Measurements from ENCODE around the gene VAPB. TPM values are rescaled to one million over a fixed set of nuclear protein-coding genes. Genes with fewer than 3 reads are reported as not detected.

The VAPB gene
- total and polyA plus RNA-seq, 2 of the 4 experiments (the other 2 are of a cell fraction), result 9.1 to 26.0 TPM

DNA sequence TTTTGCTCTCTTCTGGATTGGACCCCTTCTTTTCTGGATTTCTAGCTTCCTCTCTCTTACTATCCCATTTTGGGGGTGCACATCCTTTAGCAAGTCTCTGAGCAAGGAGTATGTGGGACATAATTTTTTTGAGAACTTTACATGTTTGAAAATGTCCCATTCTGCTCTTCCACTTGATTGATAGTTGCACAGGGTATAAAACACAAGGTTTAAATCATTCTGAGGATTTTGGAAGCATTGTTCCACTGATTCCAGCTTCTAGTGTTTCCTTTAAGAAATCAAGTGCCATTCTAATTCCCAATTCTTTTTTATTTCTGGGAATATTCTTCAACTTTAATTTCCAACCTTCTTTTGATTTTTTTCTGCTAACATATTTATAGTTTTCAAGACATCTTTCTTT is 65.4 kb downstream of the VAPB start:
- Histone ChIP-seq H2BK20ac (ENCODE audit: low read depth, low read length) (no peak overlapping the region), H3K4me2 (ENCODE audit: low read depth, low read length) (no peak overlapping the region), H3K36me3 (ENCODE audit: control insufficient read depth, insufficient read depth, low read length) (peaks cover 4% of the 10 kb centered on the region), H2AFZ (replicated peaks; ENCODE audit: low read length, poor library complexity) (no peak overlapping the region), H4K20me1 (ENCODE audit: insufficient read depth, low read length) (0 out of 2 replicates have a peak, but pooled peaks cover 3% of the 10 kb centered on the region), H2AK9ac (replicated peaks; ENCODE audit: low read depth, low read length, poor library complexity) (no peak overlapping the region), H3K9ac (ENCODE audit: low read depth, low read length) (no peak overlapping the region), H3K23ac (ENCODE audit: low read depth, low read length) (no peak overlapping the region), H3K27ac (ENCODE audit: insufficient read depth, low read length) (no peak overlapping the region), H4K8ac (ENCODE audit: low read depth in 2 of 2, low read length in 2 of 2) (no peak overlapping the region), H3K4ac (ENCODE audit: low read depth, low read length) (no peak overlapping the region), H4K5ac (ENCODE audit: low read depth, low read length) (no peak overlapping the region), H2AK5ac (ENCODE audit: low read depth, low read length) (no peak overlapping the region), H3K18ac (ENCODE audit: low read depth, low read length) (no peak overlapping the region), H3K27me3 (ENCODE audit: control insufficient read depth, insufficient read depth, low read length) (no peaks in the 10 kb centered on the region), H2BK15ac (ENCODE audit: low read depth, low read length) (no peak overlapping the region), H2BK120ac (ENCODE audit: low read depth, low read length) (no peak overlapping the region), H2BK5ac (ENCODE audit: low read depth, low read length, poor library complexity, severe bottlenecking) (no peak overlapping the region), H3K14ac (replicated peaks; ENCODE audit: low read depth, low read length) (no peak overlapping the region), H3K4me3 (ENCODE audit: insufficient read depth, low read depth, low read length) (no peak overlapping the region), H3K4me1 (ENCODE audit: control insufficient read depth, insufficient read depth, low read length) (0 out of 2 replicates have a peak, but pooled peaks cover 3% of the 10 kb centered on the region), H3K56ac (ENCODE audit: extremely low read depth, insufficient read depth, low read length) (no peak overlapping the region), H4K91ac (ENCODE audit: insufficient read depth, low read depth, low read length) (no peak overlapping the region), H3K9me1 (ENCODE audit: insufficient read depth, low read length) (peaks cover 10% of the 10 kb centered on the region; the same call in 1 of the 2 replicates), H3K79me1 (ENCODE audit: low read depth in 1 of 2, low read length in 2 of 2) (peaks cover 7 to 35% of the 10 kb centered on the region in 2 experiments; a peak in 3 of 4 replicates), H3K9me3 (ENCODE audit: control insufficient read depth, insufficient read depth, low read length) (0 out of 2 replicates have a peak, but pooled peaks cover 2% of the 10 kb centered on the region)
- POLR2A ChIA-PET (ENCODE audit: unreplicated experiment), result no interaction called here
- intact Hi-C loops (cut with micrococcal nuclease) (no loop called here), in situ Hi-C loops (cut with MboI; ENCODE audit: low sequenced_read_pairs) (no loop called here), dilution Hi-C loops (cut with HindIII; ENCODE audit: low sequenced_read_pairs, unreplicated experiment) (no loop called here)
- DNase-seq (no peak), ATAC-seq (ENCODE audit: low read depth) (no peak)
- TF ChIP-seq POLR2A (IDR thresholded peaks at IDR 0.05; ENCODE audit: low read depth, low read length), result no peak
- no peak for TF ChIP-seq MXI1 (IDR thresholded peaks at IDR 0.05; ENCODE audit: borderline replicate concordance, low read depth, low read length)
- TF ChIP-seq RFX5 (IDR thresholded peaks at IDR 0.05; ENCODE audit: low read depth, low read length), result no peak
- TF ChIP-seq CEBPB (IDR thresholded peaks at IDR 0.05; ENCODE audit: low read depth, low read length), result no peak
- BruUV-seq (replicated peaks), result no TSS peak
- CTCF ChIA-PET, result no interaction called here

Data from IMR-90 (cell line).